ENCODE results near the gene HGFAC. TPM values are rescaled to one million over a fixed set of nuclear protein-coding genes. Genes with fewer than 3 reads are reported as not detected.

Gene HGFAC
- total RNA-seq (under 1 TPM; 0.25 to 0.75 TPM), total RNA-seq (0 to 0.72 (median 0.06) reads per million in 172 experiments)
- 0.03 TPM for polyA plus RNA-seq (2013, experiment 1 of 2)
- 0.05 TPM for polyA plus RNA-seq (2013, experiment 2 of 2)

- POLR2A ChIA-PET: no interaction called here
- Histone ChIP-seq H3K4me1 (ENCODE audit: insufficient read depth, low read length) (peaks cover 11% of the 10 kb centered on the region), H3K9me3 (ENCODE audit: control insufficient read depth in 1 of 2, insufficient read depth in 1 of 2, low read length in 2 of 2) (peaks cover 0 to 6% of the 10 kb centered on the region in 2 experiments), H3K36me3 (ENCODE audit: insufficient read depth, low read length) (no peaks in the 10 kb centered on the region), H3K27me3 (ENCODE audit: control insufficient read depth in 1 of 2, insufficient read depth in 2 of 2, low read length in 2 of 2) (no peaks in the 10 kb centered on the region), H3K4me3 (ENCODE audit: low read length) (no peak within 1 kb of the TSS), H3K27ac (ENCODE audit: low read depth in 1 of 2, low read length in 2 of 2) (no peak within 1 kb of the TSS)
- CTCF ChIA-PET: no interaction called here
- H3K27ac Mint-ChIP-seq: no peak within 1 kb of the TSS
- no peaks in the 10 kb centered on the region for H3K27me3 Mint-ChIP-seq
- no peak for TF ChIP-seq CTCF (IDR thresholded peaks at IDR 0.05)
- H3K4me1 Mint-ChIP-seq (ENCODE audit: low read depth): no peaks in the 10 kb centered on the region
- no peaks in the 10 kb centered on the region for H3K36me3 Mint-ChIP-seq (ENCODE audit: low read depth)
- H3K4me3 Mint-ChIP-seq: no peak within 1 kb of the TSS
- no peaks in the 10 kb centered on the region for H3K9me3 Mint-ChIP-seq
- intact Hi-C loops (cut with DNase I, micrococcal nuclease): no loop called here
- ATAC-seq (ENCODE audit: poor library complexity) (no peak), DNase-seq (no peak)
Measured at GRCh38 chr4:3441501-3442459, at the start of gene HGFAC. Gene HGFAC (plus strand): TSS chr4:3441968. CDS start chr4:3442002, 34 bp downstream.

GRCh38 chr4:3392321-3392720, 49.4 kb upstream of the HGFAC start:
- Histone ChIP-seq H3K4me3 (ENCODE audit: low read length) (no peak overlapping the region), H3K27ac (ENCODE audit: low read depth in 1 of 2, low read length in 2 of 2) (no peak overlapping the region), H3K9me3 (ENCODE audit: control insufficient read depth in 1 of 2, insufficient read depth in 1 of 2, low read length in 2 of 2) (no peaks in the 10 kb centered on the region), H3K4me1 (ENCODE audit: insufficient read depth, low read length) (peaks cover 3% of the 10 kb centered on the region), H3K27me3 (ENCODE audit: control insufficient read depth in 1 of 2, insufficient read depth in 2 of 2, low read length in 2 of 2) (no peaks in the 10 kb centered on the region), H3K36me3 (ENCODE audit: insufficient read depth, low read length) (no peaks in the 10 kb centered on the region)
- Mint-ChIP-seq H3K4me3 (no peak overlapping the region), H3K27ac (no peak overlapping the region), H3K4me1 (ENCODE audit: low read depth) (peaks cover 15% of the 10 kb centered on the region), H3K27me3 (no peaks in the 10 kb centered on the region), H3K36me3 (ENCODE audit: low read depth) (no peaks in the 10 kb centered on the region), H3K9me3 (no peaks in the 10 kb centered on the region)
- intact Hi-C loops (cut with DNase I, micrococcal nuclease): no loop called here
- ATAC-seq (ENCODE audit: poor library complexity) (no peak), DNase-seq (no peak)
- no peak for TF ChIP-seq CTCF (IDR thresholded peaks at IDR 0.05)
- ChIA-PET CTCF (no interaction called here), POLR2A (interaction anchor here (1.0 kb wide), 1 partner anchor 22 kb away, joined by 3 read pairs; no protein-coding TSS in a partner anchor)

GRCh38 chr4:3393171-3393570, 48.6 kb upstream of the HGFAC start:
- Histone ChIP-seq H3K36me3 (ENCODE audit: insufficient read depth, low read length) (no peaks in the 10 kb centered on the region), H3K27me3 (ENCODE audit: control insufficient read depth in 1 of 2, insufficient read depth in 2 of 2, low read length in 2 of 2) (no peaks in the 10 kb centered on the region), H3K27ac (ENCODE audit: low read depth in 1 of 2, low read length in 2 of 2) (no peak overlapping the region), H3K4me1 (ENCODE audit: insufficient read depth, low read length) (no peaks in the 10 kb centered on the region), H3K4me3 (ENCODE audit: low read length) (no peak overlapping the region), H3K9me3 (ENCODE audit: control insufficient read depth in 1 of 2, insufficient read depth in 1 of 2, low read length in 2 of 2) (no peaks in the 10 kb centered on the region)
- Mint-ChIP-seq H3K9me3 (no peaks in the 10 kb centered on the region), H3K36me3 (ENCODE audit: low read depth) (no peaks in the 10 kb centered on the region), H3K27me3 (no peaks in the 10 kb centered on the region), H3K4me1 (ENCODE audit: low read depth) (peaks cover 7% of the 10 kb centered on the region), H3K27ac (no peak overlapping the region), H3K4me3 (no peak overlapping the region)
- no peak for ATAC-seq (ENCODE audit: poor library complexity)
- DNase-seq: no peak
- POLR2A ChIA-PET: no interaction called here
- no peak for TF ChIP-seq CTCF (IDR thresholded peaks at IDR 0.05)
- CTCF ChIA-PET: no interaction called here
- intact Hi-C loops (cut with DNase I, micrococcal nuclease): no loop called here

Measured in CD4-positive, alpha-beta T cell (primary cell).